GF-D8 (cell line): ENCODE data around the gene AGAP1.

Source experiments
- DNase-seq: peaks from one replicate; lab custom pipeline; 2025; lab: John Stamatoyannopoulos, UW

The AGAP1 gene

DNA sequence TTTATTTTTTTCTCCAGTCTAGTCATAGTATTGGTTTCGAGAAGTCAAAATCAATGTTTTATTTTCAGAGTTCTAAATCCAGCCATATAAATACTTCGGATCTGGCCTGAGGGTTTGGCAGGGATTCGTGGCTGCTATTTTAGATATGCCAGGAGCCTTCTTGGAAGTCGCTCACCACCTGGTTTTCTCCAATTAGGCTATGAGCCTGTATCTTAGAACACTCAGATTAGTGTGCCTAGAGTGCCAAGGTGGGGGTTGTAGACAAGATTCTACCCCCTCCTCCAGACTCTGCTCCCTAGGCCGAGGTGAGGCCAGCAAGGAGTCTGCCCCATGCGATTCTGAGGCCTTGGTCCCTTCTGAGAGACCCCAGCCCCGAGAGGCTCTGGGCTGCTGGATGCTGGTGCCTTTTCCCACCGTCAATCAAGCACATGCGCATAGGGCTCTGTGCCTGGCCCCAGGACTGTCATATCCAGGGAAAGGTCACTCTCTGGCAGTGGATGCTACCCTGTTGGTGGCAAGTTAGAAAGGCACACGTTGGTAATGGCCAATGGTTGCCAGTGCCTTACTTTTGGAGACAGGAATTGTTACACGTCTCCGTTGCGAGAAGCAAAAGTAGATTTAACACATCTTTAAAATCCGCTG lies 197.1 kb downstream of the AGAP1 start:
- DNase-seq, result no peak

DNA sequence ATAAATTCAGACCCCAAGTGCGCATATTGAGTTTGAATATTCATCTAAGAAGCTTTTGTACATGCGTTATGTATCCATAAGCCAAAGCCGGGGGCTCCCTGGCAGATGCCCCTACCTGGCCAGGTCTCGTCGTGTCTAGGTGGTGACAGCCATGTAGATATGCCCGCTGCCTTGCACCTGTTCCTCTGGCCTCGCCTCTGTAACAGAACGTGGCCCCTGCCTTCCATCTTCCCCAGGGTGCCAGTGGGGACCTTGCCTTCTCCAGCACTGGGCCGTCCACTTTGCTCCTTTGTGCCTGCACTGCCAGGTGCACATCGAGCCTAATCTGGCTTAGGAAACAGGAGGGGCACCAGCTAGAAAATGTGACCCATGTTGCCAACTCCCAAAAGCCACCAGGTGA lies 198.2 kb downstream of the AGAP1 start:
- DNase-seq, result no peak

- DNase-seq, result no peak
Measured at GRCh38 chr2:235692671-235693171, 198.9 kb downstream of the AGAP1 start.

DNA sequence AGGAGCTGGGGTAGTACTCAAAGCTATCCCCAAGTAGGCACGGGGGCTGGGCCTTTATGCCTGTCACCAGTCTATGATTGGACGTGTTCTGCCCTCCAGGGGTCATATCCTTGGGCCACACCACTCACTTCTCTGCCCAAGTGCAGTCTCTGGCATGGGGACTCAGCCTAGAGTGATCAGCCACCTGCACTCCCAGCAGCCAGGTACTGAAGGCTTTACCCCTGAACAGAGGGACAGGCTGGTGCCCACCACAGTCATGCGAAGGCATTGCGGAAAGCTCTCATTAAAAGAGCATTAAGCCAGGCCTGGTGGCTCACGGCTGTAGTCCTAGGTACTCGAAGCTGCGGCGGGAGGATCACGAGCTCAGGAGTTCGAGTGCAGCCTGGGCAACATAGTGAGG lies 199.4 kb downstream of the AGAP1 start:
- no peak for DNase-seq

DNA sequence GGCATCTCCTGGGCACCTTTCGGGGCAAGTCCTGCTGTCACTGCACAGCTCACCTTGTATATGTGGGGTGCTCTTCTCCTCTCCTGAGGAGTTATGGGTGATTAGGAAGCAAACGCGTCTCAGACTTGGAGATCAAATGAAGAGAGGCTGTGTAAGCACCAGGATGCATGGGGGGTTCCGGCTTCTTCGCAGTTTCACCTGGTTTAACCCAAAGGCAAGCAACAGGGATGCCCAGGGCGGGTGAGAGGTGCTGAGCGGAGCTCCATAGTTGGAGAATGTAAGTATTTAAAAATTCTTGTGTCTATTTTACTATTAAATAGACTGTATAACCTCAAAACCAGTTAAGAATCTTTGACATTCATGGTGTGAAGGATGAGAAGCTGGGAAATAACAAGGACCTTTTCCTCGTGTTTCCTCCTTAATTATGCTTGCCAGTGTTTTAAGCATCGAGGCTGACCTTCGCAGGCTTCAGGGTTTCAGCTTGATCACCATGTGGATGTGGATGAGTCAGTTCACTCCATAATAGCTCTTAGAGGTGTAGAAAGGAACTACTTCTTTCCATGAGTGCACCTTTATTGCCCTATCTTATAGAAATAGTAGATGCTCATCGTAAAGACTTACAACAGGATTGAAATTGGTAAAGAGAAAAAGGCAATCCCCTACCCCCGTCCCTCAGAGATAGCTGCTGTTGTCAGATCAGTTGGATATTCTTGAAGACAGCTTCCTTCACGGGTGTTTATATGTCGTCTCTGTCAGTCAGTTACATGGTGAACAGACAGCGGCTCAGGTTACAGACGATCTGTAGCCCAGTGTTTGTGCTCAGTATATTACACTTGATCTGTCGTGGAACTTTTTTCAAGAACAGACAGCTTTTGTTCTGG lies 201.1 kb downstream of the AGAP1 start:
- no peak for DNase-seq

DNA sequence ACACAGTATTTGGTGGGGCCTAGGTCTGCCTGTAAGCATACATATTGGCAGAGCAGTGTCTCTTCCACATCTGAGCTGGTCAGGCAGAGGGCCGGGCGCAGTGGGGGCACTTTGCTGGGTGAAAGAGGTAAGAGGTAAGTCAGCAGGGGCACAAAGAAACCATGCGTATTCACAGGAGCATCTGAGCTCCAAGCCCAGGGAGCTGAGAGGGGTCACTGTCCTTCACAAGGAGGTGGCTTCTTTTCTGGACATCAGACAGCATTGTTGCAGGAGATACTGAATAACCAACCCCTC lies 201.7 kb downstream of the AGAP1 start:
- no peak for DNase-seq

DNA sequence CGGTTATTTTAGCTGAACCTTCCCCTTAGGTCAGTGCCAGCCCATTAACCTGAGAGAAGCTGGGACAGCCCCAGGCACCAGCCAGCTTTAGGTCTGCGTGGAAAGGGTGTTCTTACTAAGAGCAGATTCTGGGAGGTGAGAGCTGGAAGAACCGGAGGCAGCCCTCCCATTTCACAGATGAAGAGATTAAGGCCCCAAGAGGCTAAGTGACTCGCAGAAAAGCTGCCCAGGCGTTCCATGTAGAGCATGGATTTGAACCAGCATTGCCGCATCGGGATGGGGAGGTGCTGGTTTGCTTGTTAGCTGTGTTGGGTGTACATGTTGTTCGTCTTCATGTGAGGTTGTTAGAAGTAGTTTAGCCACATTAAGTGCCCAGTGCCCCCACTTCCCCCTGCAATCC lies 203.2 kb downstream of the AGAP1 start:
- DNase-seq, result no peak

DNA sequence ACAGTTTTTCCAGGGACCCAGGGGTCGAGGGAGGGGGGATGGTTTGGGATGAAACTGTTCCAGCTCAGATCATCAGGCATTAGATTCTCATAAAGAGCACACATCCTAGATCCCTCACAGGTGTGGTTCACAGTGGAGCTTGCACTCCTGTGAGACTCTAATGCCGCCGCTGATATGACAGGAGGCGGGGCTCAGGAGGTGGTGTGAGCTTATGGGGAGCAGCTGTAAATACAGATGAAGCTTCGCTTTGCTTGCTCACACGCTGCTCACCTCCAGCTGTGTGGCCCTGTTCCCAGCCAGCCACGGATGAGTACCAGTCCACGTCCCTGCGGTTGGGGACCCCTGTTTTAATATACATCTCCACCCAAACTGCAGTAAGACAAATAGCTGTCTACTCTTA lies 204.2 kb downstream of the AGAP1 start:
- no peak for DNase-seq

GRCh38 chr2:235698491-235698890 lies 204.6 kb downstream of the AGAP1 start:
- no peak for DNase-seq

GRCh38 chr2:235699576-235699975 lies 205.7 kb downstream of the AGAP1 start:
- no peak for DNase-seq

GRCh38 chr2:235701206-235701981 lies 207.6 kb downstream of the AGAP1 start:
- no peak for DNase-seq

DNA sequence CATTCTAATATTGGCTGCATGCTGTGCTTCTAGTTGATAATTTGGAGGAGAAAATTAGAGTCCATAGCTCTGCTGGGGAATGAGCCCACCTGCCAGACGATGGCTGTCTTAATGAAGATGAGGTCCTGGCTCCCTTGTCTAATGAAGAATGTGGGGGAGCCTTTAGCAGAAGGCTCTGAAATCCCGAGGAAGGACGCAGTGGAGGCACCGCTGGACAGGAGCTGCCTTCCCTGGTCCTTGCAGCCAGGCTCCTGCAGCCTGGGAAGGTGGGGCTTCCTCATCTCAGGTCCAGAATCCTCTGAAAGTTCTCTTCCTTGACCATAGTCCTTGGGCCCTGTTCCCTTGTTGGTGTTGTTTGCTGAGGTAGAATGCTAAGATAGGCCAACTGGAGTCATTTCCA lies 208.3 kb downstream of the AGAP1 start:
- no peak for DNase-seq

- no peak for DNase-seq
Measured at GRCh38 chr2:235703711-235704295, 210.0 kb downstream of the AGAP1 start.

GRCh38 chr2:235705296-235705695 lies 211.5 kb downstream of the AGAP1 start:
- DNase-seq, result no peak

- no peak for DNase-seq
Measured at GRCh38 chr2:235706506-235706905, 212.7 kb downstream of the AGAP1 start.

DNA sequence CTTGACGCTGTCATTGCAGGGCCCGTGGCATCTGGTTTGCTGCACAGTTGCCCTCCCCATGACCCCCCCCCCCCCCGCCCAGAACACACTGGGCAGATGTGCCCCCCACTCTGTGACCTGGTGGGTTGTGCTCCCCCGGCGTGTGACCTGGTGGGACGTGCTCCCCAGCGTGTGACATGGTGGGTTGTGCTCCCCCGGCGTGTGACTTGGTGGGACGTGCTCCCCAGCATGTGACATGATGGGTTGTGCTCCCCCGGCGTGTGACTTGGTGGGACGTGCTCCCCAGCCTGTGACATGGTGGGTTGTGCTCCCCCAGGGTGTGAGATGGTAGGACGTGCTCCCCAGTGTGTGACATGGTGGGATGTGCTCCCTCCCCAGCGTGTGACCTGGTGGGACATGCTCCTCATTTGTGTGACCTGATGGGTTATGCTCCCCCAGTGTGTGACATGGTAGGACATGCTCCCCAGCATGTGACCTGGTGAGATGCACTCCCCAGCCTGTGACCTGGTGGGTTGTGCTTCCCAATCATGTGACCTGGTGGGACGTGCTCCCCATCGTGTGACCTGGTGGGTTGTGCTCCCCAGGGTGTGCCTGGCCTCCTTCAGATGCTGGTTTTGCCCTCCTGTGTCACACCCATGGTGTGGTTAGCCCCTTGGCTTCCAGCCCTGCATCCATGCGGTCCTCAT lies 213.7 kb downstream of the AGAP1 start:
- DNase-seq, result no peak

DNA sequence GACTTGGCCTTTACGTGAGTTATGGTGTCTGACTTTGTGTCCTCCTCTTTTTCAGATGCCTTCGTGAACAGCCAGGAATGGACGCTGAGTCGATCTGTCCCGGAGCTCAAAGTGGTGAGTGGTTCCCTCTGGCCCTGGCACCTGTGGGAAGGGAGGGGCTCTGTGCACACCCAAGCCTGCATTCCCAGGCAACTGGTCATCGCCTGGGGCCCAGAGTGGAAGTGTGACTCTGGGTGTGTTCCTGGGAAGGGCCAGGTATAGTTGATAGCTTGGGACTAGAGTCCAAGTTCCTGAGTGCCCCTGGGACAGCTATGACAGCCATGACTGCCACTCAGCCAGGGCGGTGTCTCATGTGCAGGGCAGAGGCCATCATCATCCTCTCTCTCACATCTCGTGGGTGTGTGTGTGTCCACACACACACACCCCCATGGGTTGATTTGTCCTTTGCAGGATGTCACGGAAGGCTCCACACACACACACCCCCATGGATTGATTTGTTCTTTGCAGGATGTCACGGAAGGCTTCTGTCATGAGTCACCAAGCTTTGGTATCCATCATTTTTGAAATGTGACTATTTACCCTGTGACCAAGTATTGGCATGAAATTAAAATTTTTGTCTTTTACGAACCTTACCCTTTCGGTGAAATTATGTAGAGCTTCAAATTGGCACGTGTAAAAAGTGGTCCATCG lies 215.4 kb downstream of the AGAP1 start:
- no peak for DNase-seq

DNA sequence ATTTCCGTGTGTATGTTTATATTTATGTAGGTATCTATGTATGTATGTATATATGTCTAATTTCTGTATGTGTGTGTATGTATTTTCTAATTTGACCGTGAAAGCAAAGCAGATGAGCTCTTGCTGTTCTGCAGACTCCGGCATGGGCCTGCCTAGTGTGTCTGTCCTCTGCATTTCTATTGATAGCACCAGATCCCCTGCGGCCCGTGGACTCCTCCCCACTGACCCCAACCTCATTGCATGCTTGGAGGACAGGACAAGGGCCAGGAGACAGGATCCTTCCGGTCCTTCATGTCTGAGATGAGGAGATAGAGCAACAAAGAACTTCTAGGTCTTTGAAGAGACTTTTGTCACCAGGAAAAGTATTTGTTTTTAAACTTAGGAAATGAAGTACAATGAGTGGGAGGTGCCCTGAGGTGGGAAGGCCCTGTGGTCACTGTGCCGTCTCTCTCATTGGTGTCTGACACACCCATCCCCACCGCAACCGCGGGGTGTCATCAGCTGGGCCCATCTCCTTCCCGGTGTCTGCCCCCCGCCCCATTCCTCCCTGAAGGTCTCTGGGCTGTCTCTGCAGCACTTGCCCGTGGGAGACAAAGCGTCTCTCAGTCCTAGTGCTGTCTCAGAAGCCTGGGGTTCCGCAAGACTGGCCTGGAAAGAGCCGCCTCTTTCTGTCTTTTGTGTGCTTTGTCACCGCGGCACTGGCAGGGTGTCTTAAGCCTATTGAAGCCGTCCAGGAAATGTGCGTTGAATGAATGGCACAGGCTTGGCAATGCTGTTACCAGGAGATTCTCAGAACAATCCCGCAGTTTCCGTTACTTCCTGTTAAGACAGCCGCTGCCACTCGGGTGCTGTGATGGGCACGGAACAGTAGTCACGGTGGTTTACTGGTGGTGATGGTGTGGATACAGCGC lies 216.4 kb downstream of the AGAP1 start:
- DNase-seq, result no peak

DNA sequence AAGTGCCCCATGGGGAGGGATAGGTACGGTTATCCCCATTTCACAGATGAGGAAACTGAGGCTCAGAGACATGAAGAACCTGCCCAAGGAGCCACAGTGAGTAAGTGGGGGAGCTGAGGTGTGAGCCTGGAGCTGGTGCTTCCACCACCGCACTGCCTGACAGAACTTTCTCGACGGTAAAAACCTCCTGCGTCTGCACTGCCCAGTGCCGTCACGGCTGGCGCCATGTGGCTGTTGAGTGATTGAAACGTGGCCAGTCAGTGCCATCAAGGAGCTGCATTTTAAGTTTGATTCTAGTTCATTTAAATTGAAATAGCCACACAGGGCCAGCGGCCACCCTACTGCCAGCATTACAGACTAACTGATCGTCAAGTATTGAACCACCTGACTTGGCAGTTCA lies 217.1 kb downstream of the AGAP1 start:
- DNase-seq, result no peak

DNA sequence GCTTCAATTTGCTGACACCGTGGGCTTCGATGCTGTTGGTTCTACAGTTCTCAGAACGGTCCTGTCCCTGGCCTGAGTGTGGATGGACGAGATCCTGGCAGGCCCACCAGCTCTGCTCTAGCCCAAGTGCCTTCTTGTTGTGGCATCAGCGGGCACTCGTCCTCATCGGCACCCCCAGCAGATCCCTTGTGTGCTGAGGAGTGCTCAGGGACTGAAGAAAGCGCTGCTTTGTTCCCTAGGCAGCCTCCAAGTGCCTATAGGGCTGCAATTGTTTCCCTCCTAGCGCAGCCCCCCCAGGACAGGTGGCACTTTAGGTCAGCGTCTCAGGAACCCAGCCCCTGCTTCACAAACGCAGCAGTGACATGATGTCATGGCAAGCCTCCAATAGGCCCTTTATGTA lies 217.7 kb downstream of the AGAP1 start:
- no peak for DNase-seq
